HepG2 (cell line): ENCODE data around the gene HCRTR2.

Experiments used
- FOXO4 ChIP-seq: sonication (generic); formaldehyde crosslinking; conservative IDR thresholded peaks from 2 replicates; pipeline ENCODE4 v1.8.1; 2023; ENCODE audit warnings: missing genetic modification reagents
- HCFC1 ChIP-seq: fragments of 150-350 bp; IDR thresholded peaks from 2 replicates; pipeline ENCODE4 v1.6.1; 2014; ENCODE audit warnings: low read depth, low read length
- HDAC2 ChIP-seq: sonication (generic); formaldehyde crosslinking; IDR thresholded peaks from 2 replicates; pipeline ENCODE4 v1.4.0; 2020; ENCODE audit warnings: missing genetic modification reagents
- KAT8 ChIP-seq: IDR thresholded peaks from 2 replicates; pipeline ENCODE4 v1.6.1; 2016; ENCODE audit warnings: missing genetic modification reagents, missing compliant biosample characterization
- KLF9 ChIP-seq: IDR thresholded peaks from 2 replicates; pipeline ENCODE4 v1.6.1; 2016; ENCODE audit warnings: low read depth
- PAXIP1 ChIP-seq: sonication (generic); formaldehyde crosslinking; conservative IDR thresholded peaks from 2 replicates; pipeline ENCODE4 v1.4.0; 2020; ENCODE audit warnings: mild to moderate bottlenecking, missing genetic modification reagents, moderate library complexity
- SP1 ChIP-seq, 2 experiments: fragments of 450-650 bp in 1 of 2; sonication (generic) in 1 of 2; formaldehyde crosslinking in 1 of 2; IDR thresholded peaks; 2 replicates each; pipeline versions ENCODE4 v1.4.0 to v1.6.1; 2016 to 2020; ENCODE audit warnings: missing genetic modification reagents in 1 of 2
- SRF ChIP-seq: IDR thresholded peaks from 2 replicates; pipeline ENCODE4 v1.6.1; 2011; ENCODE audit warnings: mild to moderate bottlenecking, low read depth, low read length, moderate library complexity
- TF ChIP-seq, protein P1 (sequence below): sonication (generic); formaldehyde crosslinking; IDR thresholded peaks from 2 replicates; pipeline ENCODE4 v1.5.0; 2020; ENCODE audit warnings: mild to moderate bottlenecking, missing genetic modification reagents, moderate library complexity
- TF ChIP-seq, protein P2 (sequence below): sonication (generic); formaldehyde crosslinking; IDR thresholded peaks from 2 replicates; pipeline ENCODE4 v1.4.0; 2020; ENCODE audit warnings: missing genetic modification reagents
- TF ChIP-seq, protein P3 (sequence below): sonication (generic); formaldehyde crosslinking; IDR thresholded peaks from 2 replicates; pipeline ENCODE4 v1.4.0; 2020; ENCODE audit warnings: missing genetic modification reagents

DNA sequence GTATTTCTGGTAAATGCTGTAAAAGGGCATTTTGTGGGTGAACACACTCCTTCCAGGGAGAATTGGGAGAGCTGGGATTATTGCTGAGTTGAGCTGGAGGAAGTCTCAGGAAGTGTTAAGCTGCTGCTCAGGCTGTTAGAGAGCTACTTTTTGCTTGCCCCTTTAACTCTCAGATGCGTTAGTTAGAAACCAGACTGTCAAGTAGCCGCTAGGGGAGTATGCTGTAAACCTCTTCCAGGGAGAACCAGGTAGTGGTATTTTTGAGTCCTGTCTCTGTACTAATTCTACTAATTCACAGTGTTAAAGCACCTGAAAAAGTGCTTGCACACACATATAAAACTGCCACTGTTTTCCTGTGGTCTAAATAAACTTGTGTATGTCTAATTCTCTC, 146.4 kb downstream of the HCRTR2 start:
- TF ChIP-seq PAXIP1 (CRISPR knock-in tag) (no peak), FOXO4 (CRISPR knock-in tag) (no peak), KAT8 (CRISPR knock-in tag) (no peak), SP1 (IDR thresholded peaks at IDR 0.05) (no peak), SP1 (CRISPR knock-in tag; IDR thresholded peaks at IDR 0.05) (no peak), HCFC1 (no peak), HDAC2 (CRISPR knock-in tag) (no peak), SRF (no peak), KLF9 (CRISPR knock-in tag) (no peak)
- TF ChIP-seq, protein P1, sequence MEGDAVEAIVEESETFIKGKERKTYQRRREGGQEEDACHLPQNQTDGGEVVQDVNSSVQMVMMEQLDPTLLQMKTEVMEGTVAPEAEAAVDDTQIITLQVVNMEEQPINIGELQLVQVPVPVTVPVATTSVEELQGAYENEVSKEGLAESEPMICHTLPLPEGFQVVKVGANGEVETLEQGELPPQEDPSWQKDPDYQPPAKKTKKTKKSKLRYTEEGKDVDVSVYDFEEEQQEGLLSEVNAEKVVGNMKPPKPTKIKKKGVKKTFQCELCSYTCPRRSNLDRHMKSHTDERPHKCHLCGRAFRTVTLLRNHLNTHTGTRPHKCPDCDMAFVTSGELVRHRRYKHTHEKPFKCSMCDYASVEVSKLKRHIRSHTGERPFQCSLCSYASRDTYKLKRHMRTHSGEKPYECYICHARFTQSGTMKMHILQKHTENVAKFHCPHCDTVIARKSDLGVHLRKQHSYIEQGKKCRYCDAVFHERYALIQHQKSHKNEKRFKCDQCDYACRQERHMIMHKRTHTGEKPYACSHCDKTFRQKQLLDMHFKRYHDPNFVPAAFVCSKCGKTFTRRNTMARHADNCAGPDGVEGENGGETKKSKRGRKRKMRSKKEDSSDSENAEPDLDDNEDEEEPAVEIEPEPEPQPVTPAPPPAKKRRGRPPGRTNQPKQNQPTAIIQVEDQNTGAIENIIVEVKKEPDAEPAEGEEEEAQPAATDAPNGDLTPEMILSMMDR: no peak
- TF ChIP-seq, protein P2, sequence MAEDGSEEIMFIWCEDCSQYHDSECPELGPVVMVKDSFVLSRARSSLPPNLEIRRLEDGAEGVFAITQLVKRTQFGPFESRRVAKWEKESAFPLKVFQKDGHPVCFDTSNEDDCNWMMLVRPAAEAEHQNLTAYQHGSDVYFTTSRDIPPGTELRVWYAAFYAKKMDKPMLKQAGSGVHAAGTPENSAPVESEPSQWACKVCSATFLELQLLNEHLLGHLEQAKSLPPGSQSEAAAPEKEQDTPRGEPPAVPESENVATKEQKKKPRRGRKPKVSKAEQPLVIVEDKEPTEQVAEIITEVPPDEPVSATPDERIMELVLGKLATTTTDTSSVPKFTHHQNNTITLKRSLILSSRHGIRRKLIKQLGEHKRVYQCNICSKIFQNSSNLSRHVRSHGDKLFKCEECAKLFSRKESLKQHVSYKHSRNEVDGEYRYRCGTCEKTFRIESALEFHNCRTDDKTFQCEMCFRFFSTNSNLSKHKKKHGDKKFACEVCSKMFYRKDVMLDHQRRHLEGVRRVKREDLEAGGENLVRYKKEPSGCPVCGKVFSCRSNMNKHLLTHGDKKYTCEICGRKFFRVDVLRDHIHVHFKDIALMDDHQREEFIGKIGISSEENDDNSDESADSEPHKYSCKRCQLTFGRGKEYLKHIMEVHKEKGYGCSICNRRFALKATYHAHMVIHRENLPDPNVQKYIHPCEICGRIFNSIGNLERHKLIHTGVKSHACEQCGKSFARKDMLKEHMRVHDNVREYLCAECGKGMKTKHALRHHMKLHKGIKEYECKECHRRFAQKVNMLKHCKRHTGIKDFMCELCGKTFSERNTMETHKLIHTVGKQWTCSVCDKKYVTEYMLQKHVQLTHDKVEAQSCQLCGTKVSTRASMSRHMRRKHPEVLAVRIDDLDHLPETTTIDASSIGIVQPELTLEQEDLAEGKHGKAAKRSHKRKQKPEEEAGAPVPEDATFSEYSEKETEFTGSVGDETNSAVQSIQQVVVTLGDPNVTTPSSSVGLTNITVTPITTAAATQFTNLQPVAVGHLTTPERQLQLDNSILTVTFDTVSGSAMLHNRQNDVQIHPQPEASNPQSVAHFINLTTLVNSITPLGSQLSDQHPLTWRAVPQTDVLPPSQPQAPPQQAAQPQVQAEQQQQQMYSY: no peak
- TF ChIP-seq, protein P3, sequence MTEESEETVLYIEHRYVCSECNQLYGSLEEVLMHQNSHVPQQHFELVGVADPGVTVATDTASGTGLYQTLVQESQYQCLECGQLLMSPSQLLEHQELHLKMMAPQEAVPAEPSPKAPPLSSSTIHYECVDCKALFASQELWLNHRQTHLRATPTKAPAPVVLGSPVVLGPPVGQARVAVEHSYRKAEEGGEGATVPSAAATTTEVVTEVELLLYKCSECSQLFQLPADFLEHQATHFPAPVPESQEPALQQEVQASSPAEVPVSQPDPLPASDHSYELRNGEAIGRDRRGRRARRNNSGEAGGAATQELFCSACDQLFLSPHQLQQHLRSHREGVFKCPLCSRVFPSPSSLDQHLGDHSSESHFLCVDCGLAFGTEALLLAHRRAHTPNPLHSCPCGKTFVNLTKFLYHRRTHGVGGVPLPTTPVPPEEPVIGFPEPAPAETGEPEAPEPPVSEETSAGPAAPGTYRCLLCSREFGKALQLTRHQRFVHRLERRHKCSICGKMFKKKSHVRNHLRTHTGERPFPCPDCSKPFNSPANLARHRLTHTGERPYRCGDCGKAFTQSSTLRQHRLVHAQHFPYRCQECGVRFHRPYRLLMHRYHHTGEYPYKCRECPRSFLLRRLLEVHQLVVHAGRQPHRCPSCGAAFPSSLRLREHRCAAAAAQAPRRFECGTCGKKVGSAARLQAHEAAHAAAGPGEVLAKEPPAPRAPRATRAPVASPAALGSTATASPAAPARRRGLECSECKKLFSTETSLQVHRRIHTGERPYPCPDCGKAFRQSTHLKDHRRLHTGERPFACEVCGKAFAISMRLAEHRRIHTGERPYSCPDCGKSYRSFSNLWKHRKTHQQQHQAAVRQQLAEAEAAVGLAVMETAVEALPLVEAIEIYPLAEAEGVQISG (CRISPR knock-in tag): no peak
